Measurements from ENCODE around the gene KCNAB3. TPM values are rescaled to one million over a fixed set of nuclear protein-coding genes. Genes with fewer than 3 reads are reported as not detected.

The KCNAB3 gene
- total RNA-seq (1 to 10 TPM; 3.2 to 4.8 TPM), polyA plus RNA-seq (ENCODE audit: insufficient read length in 2 of 2) (10 to 100 TPM; 25.9 to 33.6 TPM)
- long read RNA-seq, donor 1, transcript KCNAB3-204 (2 exons, 859 nt), result major isoform, 14 of 17 reads
- long read RNA-seq, donor 1, partial matches to known transcripts, result 0 of 17 reads
- long read RNA-seq, donor 1, other reads (novel, unspliced or antisense), result 0 of 17 reads
- long read RNA-seq, donor 2, partial matches to known transcripts, result 0 of 5 reads
- long read RNA-seq, donor 2, other reads (novel, unspliced or antisense), result 0 of 5 reads
- long read RNA-seq, donor 3, partial matches to known transcripts, result 0 of 3 reads
- long read RNA-seq, donor 3, other reads (novel, unspliced or antisense), result 0 of 3 reads
- long read RNA-seq, donor 4, partial matches to known transcripts, result 0 of 2 reads
- long read RNA-seq, donor 4, other reads (novel, unspliced or antisense), result 0 of 2 reads

GRCh38 chr17:7929158-7930023 lies at the start of gene KCNAB3:
Gene KCNAB3 (minus strand): TSS chr17:7929856. CDS start chr17:7929435, 421 bp downstream.
- peak in 2 of 6 donors; percentile 92 to 94 for DNase-seq (ENCODE audit: low read depth in 4 of 6, low spot score in 6 of 6)
- H3K9me3 ChIP-seq (ENCODE audit: control insufficient read depth, insufficient read depth, low read length), result no peaks in the 10 kb centered on the region
- H3K4me3 ChIP-seq (ENCODE audit: low read depth, low read length), result peak within 1 kb of the TSS; percentile 47
- H3K4me1 ChIP-seq (ENCODE audit: control insufficient read depth, insufficient read depth, low read length), result peaks cover 44% of the 10 kb centered on the region
- H3K36me3 ChIP-seq (ENCODE audit: control insufficient read depth, insufficient read depth, low read length), result peaks cover 3% of the 10 kb centered on the region
- 5% methylated on average over 64 of the region's 67 CpGs for WGBS (ENCODE audit: insufficient coverage)
- no peak within 1 kb of the TSS for H3K27ac ChIP-seq (ENCODE audit: low read depth, low read length)
- no peaks in the 10 kb centered on the region for H3K27me3 ChIP-seq (ENCODE audit: control insufficient read depth, insufficient read depth, low read length)

- DNase-seq (ENCODE audit: low read depth in 4 of 6, low spot score in 6 of 6), result no peak
- Histone ChIP-seq H3K4me1 (ENCODE audit: control insufficient read depth, insufficient read depth, low read length) (no peaks in the 10 kb centered on the region), H3K9me3 (ENCODE audit: control insufficient read depth, insufficient read depth, low read length) (peaks cover 1% of the 10 kb centered on the region), H3K36me3 (ENCODE audit: control insufficient read depth, insufficient read depth, low read length) (no peaks in the 10 kb centered on the region), H3K27me3 (ENCODE audit: control insufficient read depth, insufficient read depth, low read length) (peaks cover 2% of the 10 kb centered on the region), H3K27ac (ENCODE audit: low read depth, low read length) (no peak overlapping the region), H3K4me3 (ENCODE audit: low read depth, low read length) (no peak overlapping the region)
- WGBS (ENCODE audit: insufficient coverage), result no CpG with 5 or more reads among the region's 5 CpGs
Measured at GRCh38 chr17:7977805-7978204, 48.1 kb upstream of the KCNAB3 start.

GRCh38 chr17:7977039-7977438 lies 47.4 kb upstream of the KCNAB3 start:
- no peaks in the 10 kb centered on the region for H3K36me3 ChIP-seq (ENCODE audit: control insufficient read depth, insufficient read depth, low read length)
- H3K27ac ChIP-seq (ENCODE audit: low read depth, low read length), result no peak overlapping the region
- WGBS (ENCODE audit: insufficient coverage), result 92% methylated on average over 2 of the region's 4 CpGs
- H3K4me1 ChIP-seq (ENCODE audit: control insufficient read depth, insufficient read depth, low read length), result no peaks in the 10 kb centered on the region
- H3K9me3 ChIP-seq (ENCODE audit: control insufficient read depth, insufficient read depth, low read length), result peaks cover 1% of the 10 kb centered on the region
- H3K4me3 ChIP-seq (ENCODE audit: low read depth, low read length), result no peak overlapping the region
- DNase-seq (ENCODE audit: low read depth in 4 of 6, low spot score in 6 of 6), result no peak
- no peaks in the 10 kb centered on the region for H3K27me3 ChIP-seq (ENCODE audit: control insufficient read depth, insufficient read depth, low read length)

GRCh38 chr17:7974638-7975131 lies 45.0 kb upstream of the KCNAB3 start:
- DNase-seq (ENCODE audit: low read depth in 4 of 6, low spot score in 6 of 6), result no peak
- no peak overlapping the region for H3K4me3 ChIP-seq (ENCODE audit: low read depth, low read length)
- no peaks in the 10 kb centered on the region for H3K27me3 ChIP-seq (ENCODE audit: control insufficient read depth, insufficient read depth, low read length)
- H3K9me3 ChIP-seq (ENCODE audit: control insufficient read depth, insufficient read depth, low read length), result peaks cover 1% of the 10 kb centered on the region
- no peak overlapping the region for H3K27ac ChIP-seq (ENCODE audit: low read depth, low read length)
- no peaks in the 10 kb centered on the region for H3K4me1 ChIP-seq (ENCODE audit: control insufficient read depth, insufficient read depth, low read length)
- no peaks in the 10 kb centered on the region for H3K36me3 ChIP-seq (ENCODE audit: control insufficient read depth, insufficient read depth, low read length)

DNA sequence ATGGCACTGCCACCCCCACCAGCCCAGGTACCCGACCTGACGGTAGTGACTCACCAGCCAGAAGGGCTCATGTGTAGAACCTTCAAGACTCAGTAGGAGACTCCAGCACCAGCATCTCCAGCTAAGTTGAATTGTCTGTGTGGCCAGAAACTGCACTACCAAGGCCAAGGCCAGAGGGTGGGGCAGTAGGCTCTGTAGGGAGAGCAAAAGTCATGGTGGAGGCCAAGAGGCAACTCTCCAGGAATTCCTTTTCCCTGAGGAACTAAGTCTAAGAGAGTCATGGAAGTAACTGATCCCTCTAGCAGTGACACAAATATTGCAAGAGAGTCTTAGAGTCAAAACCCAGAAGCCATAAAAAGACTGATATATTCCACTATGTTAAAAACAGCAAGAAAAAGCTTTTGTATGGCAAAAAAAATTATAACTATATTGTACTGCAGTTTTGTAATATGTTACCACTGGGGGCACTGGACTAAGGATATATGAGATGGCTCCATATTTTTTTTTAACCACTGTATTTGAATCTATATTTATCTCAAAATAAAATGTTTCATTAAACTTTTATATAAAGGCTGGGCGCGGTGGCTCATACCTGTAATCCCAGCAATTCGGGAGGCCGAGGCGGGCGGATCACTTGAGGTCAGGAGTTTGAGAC lies 42.6 kb upstream of the KCNAB3 start:
- Histone ChIP-seq H3K27ac (ENCODE audit: low read depth, low read length) (no peak overlapping the region), H3K4me3 (ENCODE audit: low read depth, low read length) (no peak overlapping the region), H3K9me3 (ENCODE audit: control insufficient read depth, insufficient read depth, low read length) (peaks cover 1% of the 10 kb centered on the region), H3K36me3 (ENCODE audit: control insufficient read depth, insufficient read depth, low read length) (no peaks in the 10 kb centered on the region), H3K4me1 (ENCODE audit: control insufficient read depth, insufficient read depth, low read length) (no peaks in the 10 kb centered on the region), H3K27me3 (ENCODE audit: control insufficient read depth, insufficient read depth, low read length) (no peaks in the 10 kb centered on the region)
- WGBS (ENCODE audit: insufficient coverage), result 82% methylated on average over 2 of the region's 8 CpGs
- no peak for DNase-seq (ENCODE audit: low read depth in 4 of 6, low spot score in 6 of 6)

DNA sequence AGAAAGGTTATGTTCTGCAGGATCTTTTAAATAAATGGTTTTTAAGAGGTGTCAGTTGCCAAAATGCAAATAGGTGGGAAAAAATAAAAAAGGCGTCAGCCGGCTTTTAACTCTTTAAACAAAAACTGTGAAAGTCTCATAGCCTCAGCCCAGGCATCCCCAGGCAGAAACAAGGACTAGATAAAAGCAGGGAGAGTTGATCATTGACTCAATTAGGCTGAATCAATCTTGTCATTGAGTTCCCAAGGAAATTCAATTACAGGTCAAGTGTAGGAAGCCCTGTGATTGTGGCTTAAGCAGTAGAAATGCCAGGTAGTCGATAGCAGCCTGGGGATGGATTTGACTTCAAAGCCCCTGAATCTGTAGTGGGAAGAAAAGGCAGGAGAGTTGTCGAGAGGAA lies 42.0 kb upstream of the KCNAB3 start:
- H3K27ac ChIP-seq (ENCODE audit: low read depth, low read length), result no peak overlapping the region

GRCh38 chr17:7969433-7969832 lies 39.8 kb upstream of the KCNAB3 start:
- H3K9me3 ChIP-seq (ENCODE audit: control insufficient read depth, insufficient read depth, low read length), result no peaks in the 10 kb centered on the region
- H3K4me1 ChIP-seq (ENCODE audit: control insufficient read depth, insufficient read depth, low read length), result no peaks in the 10 kb centered on the region
- H3K4me3 ChIP-seq (ENCODE audit: low read depth, low read length), result no peak overlapping the region
- H3K27ac ChIP-seq (ENCODE audit: low read depth, low read length), result no peak overlapping the region
- no peak for DNase-seq (ENCODE audit: low read depth in 4 of 6, low spot score in 6 of 6)
- no peaks in the 10 kb centered on the region for H3K36me3 ChIP-seq (ENCODE audit: control insufficient read depth, insufficient read depth, low read length)
- H3K27me3 ChIP-seq (ENCODE audit: control insufficient read depth, insufficient read depth, low read length), result no peaks in the 10 kb centered on the region
- 87% methylated on average over 3 of the region's 6 CpGs for WGBS (ENCODE audit: insufficient coverage)

More for the DNA sequence above, 42.0 kb upstream of the KCNAB3 start:
- Histone ChIP-seq H3K9me3 (ENCODE audit: control insufficient read depth, insufficient read depth, low read length) (peaks cover 1% of the 10 kb centered on the region), H3K27me3 (ENCODE audit: control insufficient read depth, insufficient read depth, low read length) (no peaks in the 10 kb centered on the region), H3K4me1 (ENCODE audit: control insufficient read depth, insufficient read depth, low read length) (no peaks in the 10 kb centered on the region), H3K36me3 (ENCODE audit: control insufficient read depth, insufficient read depth, low read length) (no peaks in the 10 kb centered on the region), H3K4me3 (ENCODE audit: low read depth, low read length) (no peak overlapping the region)
- no peak for DNase-seq (ENCODE audit: low read depth in 4 of 6, low spot score in 6 of 6)
- WGBS (ENCODE audit: insufficient coverage), result 64% methylated on average over 3 of the region's 4 CpGs

- no peak for DNase-seq (ENCODE audit: low read depth in 4 of 6, low spot score in 6 of 6)
- Histone ChIP-seq H3K36me3 (ENCODE audit: control insufficient read depth, insufficient read depth, low read length) (no peaks in the 10 kb centered on the region), H3K4me1 (ENCODE audit: control insufficient read depth, insufficient read depth, low read length) (no peaks in the 10 kb centered on the region), H3K9me3 (ENCODE audit: control insufficient read depth, insufficient read depth, low read length) (no peaks in the 10 kb centered on the region), H3K27ac (ENCODE audit: low read depth, low read length) (no peak overlapping the region), H3K4me3 (ENCODE audit: low read depth, low read length) (no peak overlapping the region), H3K27me3 (ENCODE audit: control insufficient read depth, insufficient read depth, low read length) (no peaks in the 10 kb centered on the region)
- 80% methylated on average over 1 of the region's 2 CpGs for WGBS (ENCODE audit: insufficient coverage)
Measured at GRCh38 chr17:7967751-7968150, 38.1 kb upstream of the KCNAB3 start.

DNA sequence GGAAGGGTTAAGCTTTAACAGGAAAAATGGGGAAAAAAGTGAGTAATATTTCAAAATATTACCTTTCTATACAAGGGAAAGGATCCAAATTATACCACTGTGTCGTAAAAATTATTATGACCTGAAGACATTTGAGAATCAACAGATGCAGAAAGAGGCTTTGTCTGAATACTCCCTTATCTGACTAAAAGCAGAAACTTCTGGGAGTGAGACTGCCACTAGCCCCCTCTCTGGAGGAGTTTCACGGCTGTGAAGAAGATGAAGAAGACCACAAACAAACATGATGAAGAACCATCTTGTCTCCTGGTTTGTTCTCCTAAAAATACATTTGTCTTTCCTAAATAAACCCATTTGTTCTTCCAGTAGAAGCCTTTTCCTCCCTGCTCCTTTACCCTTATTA lies 31.8 kb upstream of the KCNAB3 start:
- WGBS (ENCODE audit: insufficient coverage), result no CpG with 5 or more reads among the region's 2 CpGs
- H3K27me3 ChIP-seq (ENCODE audit: control insufficient read depth, insufficient read depth, low read length), result no peaks in the 10 kb centered on the region
- H3K4me3 ChIP-seq (ENCODE audit: low read depth, low read length), result no peak overlapping the region
- H3K4me1 ChIP-seq (ENCODE audit: control insufficient read depth, insufficient read depth, low read length), result no peaks in the 10 kb centered on the region
- H3K27ac ChIP-seq (ENCODE audit: low read depth, low read length), result no peak overlapping the region
- no peak for DNase-seq (ENCODE audit: low read depth in 4 of 6, low spot score in 6 of 6)
- H3K9me3 ChIP-seq (ENCODE audit: control insufficient read depth, insufficient read depth, low read length), result no peaks in the 10 kb centered on the region
- no peaks in the 10 kb centered on the region for H3K36me3 ChIP-seq (ENCODE audit: control insufficient read depth, insufficient read depth, low read length)
